Nephron (organoid): ENCODE results near the gene ETV6.

Experiments
- H3K27ac Mint-ChIP-seq, 3 experiments: 2 replicates each; pipeline ENCODE4 v1.8.0; 2020; ENCODE audit warnings: mixed read lengths in 3 of 3, mild to moderate bottlenecking in 2 of 3, moderate library complexity in 1 of 3
- H3K27me3 Mint-ChIP-seq: 2 replicates; pipeline ENCODE4 v1.8.0; 2021; ENCODE audit warnings: low read depth, mild to moderate bottlenecking, moderate library complexity, mixed read lengths
- H3K36me3 Mint-ChIP-seq: 2 replicates; pipeline ENCODE4 v1.8.0; 2020; ENCODE audit warnings: low read depth, mixed read lengths
- H3K4me1 Mint-ChIP-seq: 2 replicates; pipeline ENCODE4 v1.8.0; 2020; ENCODE audit warnings: mixed read lengths
- H3K4me3 Mint-ChIP-seq, 3 experiments: 2 replicates each; pipeline ENCODE4 v1.8.0; 2020; ENCODE audit warnings: mild to moderate bottlenecking in 3 of 3, mixed read lengths in 3 of 3, moderate library complexity in 2 of 3
- H3K9me3 Mint-ChIP-seq: 2 replicates; pipeline ENCODE4 v1.8.0; 2020; ENCODE audit warnings: mixed read lengths
- CTCF ChIP-seq, 3 experiments: fragments of 200-600 bp; sonication (generic); IDR thresholded peaks; one replicate each; pipeline ENCODE4 v1.5.0; 2021; ENCODE audit warnings: antibody characterized with exemption in 3 of 3; ENCODE audit not compliant: unreplicated experiment in 3 of 3

The ETV6 gene

DNA sequence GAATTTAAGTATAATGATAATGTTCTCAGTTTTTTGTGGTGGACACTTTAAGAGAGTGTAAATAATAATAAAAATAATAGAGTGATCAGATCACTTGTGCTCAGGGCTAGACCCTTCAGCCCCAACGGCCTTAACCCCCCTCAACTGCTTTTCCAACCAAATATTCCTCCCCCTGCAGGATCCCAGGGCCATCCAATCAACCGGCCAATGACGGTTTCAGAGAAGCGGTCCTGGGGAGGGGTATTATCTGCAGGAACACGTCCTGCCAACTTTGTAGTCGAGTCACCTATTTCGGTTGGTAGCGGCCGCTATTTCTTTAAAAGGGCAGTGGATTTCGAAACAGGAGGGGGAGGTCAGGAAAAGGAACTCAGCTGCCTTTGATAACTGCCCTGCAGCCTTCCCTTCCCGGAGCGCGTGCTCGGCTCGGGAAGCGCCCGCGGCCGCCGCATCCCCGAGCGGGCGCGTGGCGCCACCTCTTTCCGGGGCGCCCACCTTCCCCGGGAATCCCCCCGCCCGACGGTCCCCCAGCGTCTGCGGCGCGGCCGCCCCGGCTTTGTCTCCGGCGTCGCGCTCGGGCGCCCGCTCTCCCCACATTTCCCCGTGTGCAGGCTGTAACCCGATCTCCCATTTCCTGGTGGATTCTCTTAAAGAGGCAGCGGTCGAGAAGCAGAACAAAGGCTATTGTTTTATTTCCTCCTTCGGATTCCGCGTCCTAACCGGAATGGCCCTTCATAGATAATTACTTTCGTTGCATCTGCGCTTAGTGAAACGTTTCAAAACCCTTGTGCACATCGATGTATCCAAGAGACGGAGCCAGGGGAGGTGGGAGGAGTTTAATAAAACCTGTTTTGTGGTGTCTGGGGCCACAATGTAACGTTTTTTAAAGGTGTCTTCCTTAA, 711 bp upstream of the ETV6 start:
- H3K4me1 Mint-ChIP-seq, result peaks cover 33% of the 10 kb centered on the region
- H3K9me3 Mint-ChIP-seq, result peaks cover 14% of the 10 kb centered on the region
- TF ChIP-seq CTCF (IDR thresholded peaks at IDR 0.05; ENCODE audit: unreplicated experiment in 3 of 3), result no peak
- H3K4me3 Mint-ChIP-seq, result peak overlapping the region; percentile 85 to 94 (median 92)
- H3K27me3 Mint-ChIP-seq, result no peaks in the 10 kb centered on the region
- H3K36me3 Mint-ChIP-seq, result no peaks in the 10 kb centered on the region
- peak overlapping the region; percentile 99 for H3K27ac Mint-ChIP-seq

GRCh38 chr12:11650286-11651281, 1.1 kb downstream of the ETV6 start:
- Mint-ChIP-seq H3K27ac (peak overlapping the region; percentile 99), H3K4me1 (peaks cover 37% of the 10 kb centered on the region), H3K9me3 (peaks cover 2% of the 10 kb centered on the region), H3K36me3 (no peaks in the 10 kb centered on the region), H3K27me3 (no peaks in the 10 kb centered on the region), H3K4me3 (peak overlapping the region; percentile 83 to 98 (median 93))
- no peak for TF ChIP-seq CTCF (IDR thresholded peaks at IDR 0.05; ENCODE audit: unreplicated experiment in 3 of 3)

DNA sequence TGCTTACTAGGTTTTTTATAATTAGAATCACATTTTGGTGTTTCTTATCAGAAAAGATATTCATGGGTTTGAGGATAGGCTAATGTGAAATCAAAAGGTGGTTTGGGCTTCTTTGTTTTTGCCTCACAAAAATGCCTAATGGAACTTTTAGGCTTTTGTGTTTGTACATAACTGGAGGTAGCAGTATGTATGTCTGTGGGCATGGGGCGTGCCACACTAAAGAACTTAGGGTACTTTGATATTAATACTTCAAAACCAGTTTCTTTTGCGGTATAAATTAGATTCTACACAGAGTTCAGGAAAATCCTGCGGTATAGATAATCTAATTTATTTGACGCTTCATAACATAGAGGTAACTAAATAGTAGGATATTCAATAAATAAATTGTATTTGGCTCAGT, 1.9 kb downstream of the ETV6 start:
- H3K9me3 Mint-ChIP-seq, result no peaks in the 10 kb centered on the region
- no peak for TF ChIP-seq CTCF (IDR thresholded peaks at IDR 0.05; ENCODE audit: unreplicated experiment in 3 of 3)
- H3K27ac Mint-ChIP-seq, result peak overlapping the region; percentile 99
- no peaks in the 10 kb centered on the region for H3K36me3 Mint-ChIP-seq
- H3K4me3 Mint-ChIP-seq, result peak overlapping the region; percentile 83 to 98 (median 93)
- peaks cover 37% of the 10 kb centered on the region for H3K4me1 Mint-ChIP-seq
- H3K27me3 Mint-ChIP-seq, result no peaks in the 10 kb centered on the region

GRCh38 chr12:11651785-11652184, 2.3 kb downstream of the ETV6 start:
- no peaks in the 10 kb centered on the region for H3K36me3 Mint-ChIP-seq
- H3K4me3 Mint-ChIP-seq, result peak overlapping the region; percentile 83 to 98 (median 93)
- TF ChIP-seq CTCF (IDR thresholded peaks at IDR 0.05; ENCODE audit: unreplicated experiment in 3 of 3), result no peak
- H3K4me1 Mint-ChIP-seq, result peaks cover 41% of the 10 kb centered on the region
- H3K27ac Mint-ChIP-seq, result peak overlapping the region; percentile 49 to 99 (median 65)
- H3K27me3 Mint-ChIP-seq, result no peaks in the 10 kb centered on the region
- H3K9me3 Mint-ChIP-seq, result no peaks in the 10 kb centered on the region

- no peaks in the 10 kb centered on the region for H3K36me3 Mint-ChIP-seq
- H3K27ac Mint-ChIP-seq, result peak overlapping the region; percentile 49 to 99 (median 65)
- H3K4me3 Mint-ChIP-seq, result peak overlapping the region; percentile 83 to 98 (median 93)
- H3K9me3 Mint-ChIP-seq, result no peaks in the 10 kb centered on the region
- no peaks in the 10 kb centered on the region for H3K27me3 Mint-ChIP-seq
- H3K4me1 Mint-ChIP-seq, result peaks cover 48% of the 10 kb centered on the region
- no peak for TF ChIP-seq CTCF (IDR thresholded peaks at IDR 0.05; ENCODE audit: unreplicated experiment in 3 of 3)
These were observed 3.0 kb downstream of the ETV6 start for GRCh38 chr12:11652351-11653040.
